ENCODE measurements around the gene SPANXD.

SPANXD gene

DNA sequence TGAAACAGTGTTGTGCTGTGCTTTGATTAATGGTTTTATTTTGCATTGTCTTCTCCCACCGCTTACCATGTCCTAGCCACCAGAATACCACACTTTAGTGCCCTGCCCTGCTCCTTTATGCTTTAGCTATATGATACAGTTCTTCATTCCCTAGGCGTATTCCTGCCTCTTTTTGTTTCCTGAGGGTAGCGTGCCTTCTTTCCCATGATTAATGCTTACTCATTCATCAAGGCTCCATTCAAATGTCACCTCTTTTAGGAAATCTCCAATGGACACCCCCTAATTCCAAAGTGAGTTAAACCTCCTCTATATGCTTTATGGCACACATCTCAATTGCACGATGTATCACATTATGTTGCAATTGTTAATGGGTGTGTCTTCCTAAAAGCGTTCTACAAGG is 46.3 kb downstream of the SPANXD start:
- Histone ChIP-seq H3K36me3 (ENCODE audit: control insufficient read depth, insufficient read depth, low read length) (no peaks in the 10 kb centered on the region), H3K9me3 (ENCODE audit: control insufficient read depth, insufficient read depth, low read length) (peaks cover 20% of the 10 kb centered on the region; the same call in 1 of the 2 replicates), H3K27me3 (ENCODE audit: control insufficient read depth, insufficient read depth, low read length) (no peaks in the 10 kb centered on the region), H3K27ac (ENCODE audit: low read depth, low read length) (no peak overlapping the region), H3K4me3 (ENCODE audit: low read depth, low read length) (no peak overlapping the region), H3K4me1 (ENCODE audit: control insufficient read depth, insufficient read depth, low read length) (no peaks in the 10 kb centered on the region), H3K9ac (ENCODE audit: low read depth, low read length) (no peak overlapping the region)

Measured in HUES48 (cell line).